Measurements from ENCODE around the gene TMEM259.

TMEM259 gene

GRCh38 chr19:999379-999719 lies 21.6 kb downstream of the TMEM259 start:
- Histone ChIP-seq H3K79me2 (no peaks in the 10 kb centered on the region), H3K9me3 (ENCODE audit: control insufficient read depth, low read length) (no peaks in the 10 kb centered on the region), H3K4me2 (ENCODE audit: low read length) (no peak overlapping the region), H3K4me1 (peaks cover 4% of the 10 kb centered on the region), H3K27ac (no peak overlapping the region), H3K27me3 (ENCODE audit: control insufficient read depth, insufficient read depth, low read length) (peaks cover 3% of the 10 kb centered on the region), H3K9ac (no peak overlapping the region), H3K36me3 (ENCODE audit: control insufficient read depth, insufficient read depth, low read length) (no peaks in the 10 kb centered on the region), H2AFZ (no peak overlapping the region), H3K4me3 (ENCODE audit: low read depth, low read length) (no peak overlapping the region)
- TF ChIP-seq CTCF (IDR thresholded peaks at IDR 0.05) = no peak

GRCh38 chr19:998064-998463 lies 22.9 kb downstream of the TMEM259 start:
- H3K4me2 ChIP-seq (ENCODE audit: low read length) = no peak overlapping the region
- H3K79me2 ChIP-seq = no peaks in the 10 kb centered on the region
- no peak overlapping the region for H3K27ac ChIP-seq
- no peak for TF ChIP-seq CTCF (IDR thresholded peaks at IDR 0.05)
- H2AFZ ChIP-seq = no peak overlapping the region
- H3K27me3 ChIP-seq (ENCODE audit: control insufficient read depth, insufficient read depth, low read length) = peaks cover 3% of the 10 kb centered on the region
- no peaks in the 10 kb centered on the region for H3K9me3 ChIP-seq (ENCODE audit: control insufficient read depth, low read length)
- H3K4me1 ChIP-seq = peaks cover 4% of the 10 kb centered on the region
- no peak overlapping the region for H3K9ac ChIP-seq
- no peak overlapping the region for H3K4me3 ChIP-seq (ENCODE audit: low read depth, low read length)
- H3K36me3 ChIP-seq (ENCODE audit: control insufficient read depth, insufficient read depth, low read length) = no peaks in the 10 kb centered on the region

- H3K27me3 ChIP-seq (ENCODE audit: control insufficient read depth, insufficient read depth, low read length) = peaks cover 3% of the 10 kb centered on the region
Observed at GRCh38 chr19:996051-996838, 24.7 kb downstream of the TMEM259 start.

GRCh38 chr19:995051-995827 lies 25.7 kb downstream of the TMEM259 start:
- no peaks in the 10 kb centered on the region for H3K36me3 ChIP-seq (ENCODE audit: control insufficient read depth, insufficient read depth, low read length)
- no peaks in the 10 kb centered on the region for H3K79me2 ChIP-seq
- H3K4me3 ChIP-seq (ENCODE audit: low read depth, low read length) = no peak overlapping the region
- no peak overlapping the region for H3K4me2 ChIP-seq (ENCODE audit: low read length)
- H3K9ac ChIP-seq = no peak overlapping the region
- TF ChIP-seq CTCF (IDR thresholded peaks at IDR 0.05) = no peak
- peaks cover 3% of the 10 kb centered on the region for H3K27me3 ChIP-seq (ENCODE audit: control insufficient read depth, insufficient read depth, low read length)
- H3K27ac ChIP-seq = no peak overlapping the region
- H3K9me3 ChIP-seq (ENCODE audit: control insufficient read depth, low read length) = no peaks in the 10 kb centered on the region
- H2AFZ ChIP-seq = no peak overlapping the region
- peaks cover 4% of the 10 kb centered on the region for H3K4me1 ChIP-seq

More at GRCh38 chr19:996051-996838, 24.7 kb downstream of the TMEM259 start:
- Histone ChIP-seq H3K36me3 (ENCODE audit: control insufficient read depth, insufficient read depth, low read length) (no peaks in the 10 kb centered on the region), H3K4me3 (ENCODE audit: low read depth, low read length) (peak overlapping the region; percentile 35), H3K9ac (no peak overlapping the region), H3K4me1 (peaks cover 4% of the 10 kb centered on the region), H3K9me3 (ENCODE audit: control insufficient read depth, low read length) (no peaks in the 10 kb centered on the region), H3K27ac (no peak overlapping the region), H3K4me2 (ENCODE audit: low read length) (peak overlapping the region; percentile 59), H2AFZ (no peak overlapping the region), H3K79me2 (no peaks in the 10 kb centered on the region)
- no peak for TF ChIP-seq CTCF (IDR thresholded peaks at IDR 0.05)
